Eye (tissue), 1 donor: ENCODE measurements around the gene ALOXE3.
A peak's percentile ranks its signal among the peaks of the same experiment; 100 is the strongest.
"Not testable (repeated sequence)": the region's sequence is repeated elsewhere in the genome, so short reads cannot be mapped to it uniquely, and the experiment has no call there.

Experiments
- DNase-seq: peaks from one replicate; pipeline ENCODE4 v3.0.0-alpha.2; 2015

Gene ALOXE3

GRCh38 chr17:8121407-8121680 is 3.0 kb upstream of the ALOXE3 start:
- no peak for DNase-seq

GRCh38 chr17:8120520-8121406 is 2.4 kb upstream of the ALOXE3 start:
- peak; percentile 79 for DNase-seq

GRCh38 chr17:8119581-8120519 is 1.5 kb upstream of the ALOXE3 start:
- DNase-seq: peak; percentile 100

GRCh38 chr17:8118769-8119580 is 661 bp upstream of the ALOXE3 start:
- peak; percentile 98 for DNase-seq

- peak; percentile 33 for DNase-seq
Measured at GRCh38 chr17:8117367-8117979, 841 bp downstream of the ALOXE3 start.

GRCh38 chr17:8116776-8117175 is 1.5 kb downstream of the ALOXE3 start:
- DNase-seq: no peak

GRCh38 chr17:8110907-8111306 is 7.4 kb downstream of the ALOXE3 start:
- DNase-seq: no peak

- DNase-seq: no peak
Measured at GRCh38 chr17:8110456-8110804, 7.9 kb downstream of the ALOXE3 start.

GRCh38 chr17:8109661-8110455 is 8.5 kb downstream of the ALOXE3 start:
- peak; percentile 70 for DNase-seq

GRCh38 chr17:8108972-8109660 is 9.2 kb downstream of the ALOXE3 start:
- DNase-seq: no peak

- not testable (repeated sequence) for DNase-seq
Measured at GRCh38 chr17:8106980-8107379, 11.3 kb downstream of the ALOXE3 start.

GRCh38 chr17:8105957-8106398 is 12.3 kb downstream of the ALOXE3 start:
- DNase-seq: no peak

GRCh38 chr17:8104911-8105310 is 13.4 kb downstream of the ALOXE3 start:
- no peak for DNase-seq

- no peak for DNase-seq
Measured at GRCh38 chr17:8103549-8103948, 14.8 kb downstream of the ALOXE3 start.

- no peak for DNase-seq
Measured at GRCh38 chr17:8101721-8102120, 16.6 kb downstream of the ALOXE3 start.

GRCh38 chr17:8100763-8101162 is 17.6 kb downstream of the ALOXE3 start:
- no peak for DNase-seq

GRCh38 chr17:8100111-8100510 is 18.2 kb downstream of the ALOXE3 start:
- DNase-seq: no peak

GRCh38 chr17:8096541-8096940 is 21.8 kb downstream of the ALOXE3 start:
- DNase-seq: no peak

- DNase-seq: no peak
Measured at GRCh38 chr17:8095361-8095760, 23.0 kb downstream of the ALOXE3 start.

GRCh38 chr17:8091033-8091687 is 27.2 kb downstream of the ALOXE3 start:
- no peak for DNase-seq

GRCh38 chr17:8089728-8090127 is 28.6 kb downstream of the ALOXE3 start:
- no peak for DNase-seq
